ENCODE measurements around the gene NAALADL2. TPM values are rescaled to one million over a fixed set of nuclear protein-coding genes. Genes with fewer than 3 reads are reported as not detected.

The NAALADL2 gene
- polyA plus RNA-seq, 1 experiment: 6.3 TPM

GRCh38 chr3:175179055-175179454 lies 319.9 kb downstream of the NAALADL2 start:
- no peaks in the 10 kb centered on the region for H3K9me3 ChIP-seq (ENCODE audit: control insufficient read depth, insufficient read depth, low read length)
- CTCF ChIA-PET: interaction anchor here (1.2 kb wide), 1 partner anchor 33 kb away, joined by 3 read pairs; no protein-coding TSS in a partner anchor
- no peak for TF ChIP-seq CTCF (IDR thresholded peaks at IDR 0.05; ENCODE audit: low read depth, low read length)
- no peak for DNase-seq (ENCODE audit: low read depth, low spot score)
- no peak overlapping the region for H3K4me3 ChIP-seq (ENCODE audit: low read depth, low read length)
- H3K27me3 ChIP-seq (ENCODE audit: control insufficient read depth, insufficient read depth, low read length): no peaks in the 10 kb centered on the region
- POLR2A ChIA-PET: no interaction called here
- H3K27ac ChIP-seq (ENCODE audit: low read depth, low read length): no peak overlapping the region

GRCh38 chr3:175184392-175184791 lies 325.3 kb downstream of the NAALADL2 start:
- Histone ChIP-seq H3K27ac (ENCODE audit: low read depth, low read length) (no peak overlapping the region), H3K9me3 (ENCODE audit: control insufficient read depth, insufficient read depth, low read length) (no peaks in the 10 kb centered on the region), H3K4me3 (ENCODE audit: low read depth, low read length) (no peak overlapping the region), H3K27me3 (ENCODE audit: control insufficient read depth, insufficient read depth, low read length) (no peaks in the 10 kb centered on the region)
- no peak for TF ChIP-seq CTCF (IDR thresholded peaks at IDR 0.05; ENCODE audit: low read depth, low read length)
- CTCF ChIA-PET: no interaction called here
- POLR2A ChIA-PET: no interaction called here
- no peak for DNase-seq (ENCODE audit: low read depth, low spot score)

- ChIA-PET CTCF (no interaction called here), POLR2A (no interaction called here)
- no peaks in the 10 kb centered on the region; the same call in 1 of the 2 replicates for H3K9me3 ChIP-seq (ENCODE audit: control insufficient read depth, insufficient read depth, low read length)
- H3K4me3 ChIP-seq (ENCODE audit: low read depth, low read length): no peak overlapping the region
- DNase-seq (ENCODE audit: low read depth, low spot score): no peak
- TF ChIP-seq CTCF (IDR thresholded peaks at IDR 0.05; ENCODE audit: low read depth, low read length): no peak
- H3K27me3 ChIP-seq (ENCODE audit: control insufficient read depth, insufficient read depth, low read length): no peaks in the 10 kb centered on the region
- H3K27ac ChIP-seq (ENCODE audit: low read depth, low read length): no peak overlapping the region
Observed at GRCh38 chr3:175185903-175186302, 326.8 kb downstream of the NAALADL2 start.

- no peaks in the 10 kb centered on the region; the same call in 1 of the 2 replicates for H3K9me3 ChIP-seq (ENCODE audit: control insufficient read depth, insufficient read depth, low read length)
- ChIA-PET POLR2A (no interaction called here), CTCF (interaction anchor here (1.5 kb wide), 1 partner anchor 9 kb away, joined by 4 read pairs; no protein-coding TSS in a partner anchor)
- H3K4me3 ChIP-seq (ENCODE audit: low read depth, low read length): no peak overlapping the region
- H3K27me3 ChIP-seq (ENCODE audit: control insufficient read depth, insufficient read depth, low read length): no peaks in the 10 kb centered on the region
- no peak overlapping the region for H3K27ac ChIP-seq (ENCODE audit: low read depth, low read length)
- TF ChIP-seq CTCF (IDR thresholded peaks at IDR 0.05; ENCODE audit: low read depth, low read length): no peak
- DNase-seq (ENCODE audit: low read depth, low spot score): no peak
Observed at GRCh38 chr3:175186511-175186910, 327.4 kb downstream of the NAALADL2 start.

- Histone ChIP-seq H3K27ac (ENCODE audit: low read depth, low read length) (no peak overlapping the region), H3K27me3 (ENCODE audit: control insufficient read depth, insufficient read depth, low read length) (no peaks in the 10 kb centered on the region), H3K4me3 (ENCODE audit: low read depth, low read length) (no peak overlapping the region), H3K9me3 (ENCODE audit: control insufficient read depth, insufficient read depth, low read length) (no peaks in the 10 kb centered on the region; the same call in 1 of the 2 replicates)
- ChIA-PET CTCF (interaction anchor here (1.5 kb wide), 1 partner anchor 10 kb away, joined by 4 read pairs; no protein-coding TSS in a partner anchor), POLR2A (no interaction called here)
- no peak for DNase-seq (ENCODE audit: low read depth, low spot score)
- TF ChIP-seq CTCF (IDR thresholded peaks at IDR 0.05; ENCODE audit: low read depth, low read length): no peak
Observed at GRCh38 chr3:175187586-175187985, 328.5 kb downstream of the NAALADL2 start.
